ENCODE measurements around the gene ARHGAP19.

The ARHGAP19 gene, protein sequence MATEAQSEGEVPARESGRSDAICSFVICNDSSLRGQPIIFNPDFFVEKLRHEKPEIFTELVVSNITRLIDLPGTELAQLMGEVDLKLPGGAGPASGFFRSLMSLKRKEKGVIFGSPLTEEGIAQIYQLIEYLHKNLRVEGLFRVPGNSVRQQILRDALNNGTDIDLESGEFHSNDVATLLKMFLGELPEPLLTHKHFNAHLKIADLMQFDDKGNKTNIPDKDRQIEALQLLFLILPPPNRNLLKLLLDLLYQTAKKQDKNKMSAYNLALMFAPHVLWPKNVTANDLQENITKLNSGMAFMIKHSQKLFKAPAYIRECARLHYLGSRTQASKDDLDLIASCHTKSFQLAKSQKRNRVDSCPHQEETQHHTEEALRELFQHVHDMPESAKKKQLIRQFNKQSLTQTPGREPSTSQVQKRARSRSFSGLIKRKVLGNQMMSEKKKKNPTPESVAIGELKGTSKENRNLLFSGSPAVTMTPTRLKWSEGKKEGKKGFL

DNA sequence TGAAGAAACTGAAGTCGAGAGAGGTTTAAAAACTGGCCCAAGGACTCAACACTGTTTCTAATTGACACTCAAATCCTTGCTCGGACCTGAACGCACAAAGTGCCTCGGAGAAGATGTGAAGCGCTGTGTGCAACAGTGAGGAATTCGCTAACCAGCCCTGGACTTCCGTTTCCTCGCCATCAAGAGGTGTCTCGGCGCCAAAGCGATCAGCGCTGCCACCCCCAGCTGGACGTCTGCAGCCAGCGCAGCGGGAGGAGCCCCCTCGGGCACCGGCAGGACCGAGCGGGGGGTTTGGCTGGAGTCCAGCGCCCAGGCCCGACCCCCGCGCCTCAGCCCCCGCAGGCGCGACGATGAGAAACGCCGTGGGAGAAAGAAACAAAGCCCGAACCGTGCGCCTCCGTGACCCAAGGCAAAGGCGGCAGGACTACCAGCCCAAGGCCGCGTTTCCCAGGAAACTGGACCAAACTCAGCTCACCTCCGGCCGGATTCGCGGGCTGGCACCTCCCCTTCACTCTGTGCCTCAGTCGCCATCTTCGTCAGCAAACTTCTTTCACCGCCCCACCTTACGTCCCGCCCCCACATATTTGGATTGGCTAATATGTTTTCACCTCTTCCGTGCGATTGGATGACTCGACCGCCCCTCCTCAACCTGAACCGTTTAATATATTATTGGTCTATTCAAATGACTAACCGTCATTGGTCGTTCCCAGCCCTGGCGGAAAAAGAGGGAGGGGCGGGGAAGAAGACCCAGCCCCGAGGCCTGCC lies at the start of gene ARHGAP19:
Gene ARHGAP19 (minus strand): TSS at position 541 of the 765 bp plus-strand sequence. CDS start 10 bp downstream, at position 531.
- peak; percentile 93 for DNase-seq (ENCODE audit: low spot score)

DNA sequence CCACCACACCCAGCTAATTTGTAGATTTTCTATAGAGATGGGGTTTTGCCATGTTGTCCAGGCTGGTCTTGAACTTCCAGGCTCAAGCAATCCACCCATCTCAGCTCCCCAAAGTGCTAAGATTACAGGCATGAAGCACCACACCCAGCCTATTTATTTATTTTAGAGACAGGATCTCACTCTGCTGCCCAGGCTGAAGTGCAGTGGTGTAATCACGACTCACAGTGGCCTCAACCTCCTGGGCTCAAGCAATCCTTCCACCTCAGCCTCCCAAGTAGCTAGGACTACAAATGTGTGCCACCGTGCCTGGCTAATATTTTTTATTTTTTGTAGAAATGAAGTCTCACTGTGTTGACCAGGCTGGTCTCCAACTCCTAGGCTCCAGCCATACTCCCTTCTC lies 49.0 kb upstream of the ARHGAP19 start:
- no peak for DNase-seq (ENCODE audit: low spot score)

DNA sequence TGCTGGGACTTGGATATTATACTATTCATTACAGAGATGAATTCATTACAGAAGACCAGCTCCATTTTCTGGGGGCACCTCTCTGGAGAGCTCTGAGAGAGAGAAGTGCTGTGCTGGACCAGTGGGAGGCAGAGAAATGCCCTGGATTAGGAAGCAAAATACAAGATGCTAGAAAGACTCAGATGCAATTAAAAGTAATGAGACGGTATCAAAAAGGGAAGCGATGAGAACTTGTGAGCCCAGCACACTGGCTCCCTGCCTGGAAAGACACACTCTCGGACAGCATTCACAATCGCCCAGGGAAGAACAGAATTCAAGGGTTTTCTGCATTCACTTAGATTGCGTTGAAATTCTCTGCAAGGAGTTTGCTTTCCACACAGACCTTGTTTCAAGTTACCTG lies 45.6 kb upstream of the ARHGAP19 start:
- DNase-seq (ENCODE audit: low spot score), result no peak

DNA sequence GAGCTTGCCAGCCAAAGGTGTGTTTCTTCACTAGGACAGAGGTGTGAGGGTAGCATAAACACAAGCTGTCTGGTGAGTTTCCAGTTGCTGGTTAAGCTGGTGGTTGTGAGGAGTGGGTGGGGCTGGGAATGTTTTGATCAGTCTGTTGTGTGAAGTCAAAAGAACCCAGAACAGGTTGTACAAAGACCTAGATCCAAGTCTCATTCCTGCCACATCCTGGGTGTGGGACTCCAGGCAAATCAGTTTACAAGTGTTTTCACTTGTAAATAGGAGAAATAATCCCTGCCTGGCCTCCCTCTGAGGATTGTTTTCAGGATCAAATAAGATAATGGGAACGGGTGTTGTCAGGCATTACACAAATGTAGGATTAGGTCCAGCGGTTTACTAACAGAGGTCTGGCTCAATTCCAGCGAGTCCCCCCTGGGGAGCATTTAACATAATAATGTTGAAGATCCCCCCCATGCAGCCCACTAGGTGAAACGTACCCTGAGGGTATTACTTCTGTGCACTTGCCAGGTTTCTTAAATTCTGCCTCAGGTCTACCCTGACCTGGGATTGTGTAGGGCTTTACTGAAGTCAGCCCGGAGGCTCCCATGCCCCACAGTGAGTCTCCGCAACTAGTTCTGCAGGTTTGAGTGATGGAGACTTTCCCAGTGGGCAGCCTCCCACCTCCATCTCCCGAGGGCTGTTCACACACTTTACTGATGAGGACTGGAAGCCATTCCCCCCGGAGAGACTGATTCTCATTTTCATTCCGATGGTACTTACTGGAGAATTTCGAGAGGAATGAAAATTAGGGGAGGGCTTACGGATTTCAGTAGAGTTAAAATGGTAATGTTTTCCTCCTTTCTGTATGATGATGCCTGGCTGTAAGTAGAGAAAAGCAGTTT lies 44.8 kb upstream of the ARHGAP19 start:
- no peak for DNase-seq (ENCODE audit: low spot score)

DNA sequence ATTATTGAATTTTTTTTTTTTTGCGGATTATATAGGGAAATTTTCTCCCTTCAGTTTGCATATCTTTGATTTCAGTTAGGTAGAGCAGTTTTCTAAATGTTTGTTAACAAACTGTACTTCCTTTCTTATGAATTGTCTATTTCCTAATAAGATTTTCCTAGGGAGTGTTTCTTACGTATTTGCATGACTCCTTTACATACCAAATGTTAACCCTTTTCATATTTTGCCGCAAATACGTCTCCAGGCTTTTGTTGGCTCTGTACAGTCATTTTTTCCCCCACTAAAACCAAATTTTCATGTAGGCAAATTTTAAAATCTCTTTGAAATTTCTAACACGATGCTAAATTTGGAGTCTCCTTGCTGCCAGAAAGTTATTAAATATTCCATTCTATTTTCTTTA lies 44.0 kb upstream of the ARHGAP19 start:
- no peak for DNase-seq (ENCODE audit: low spot score)

DNA sequence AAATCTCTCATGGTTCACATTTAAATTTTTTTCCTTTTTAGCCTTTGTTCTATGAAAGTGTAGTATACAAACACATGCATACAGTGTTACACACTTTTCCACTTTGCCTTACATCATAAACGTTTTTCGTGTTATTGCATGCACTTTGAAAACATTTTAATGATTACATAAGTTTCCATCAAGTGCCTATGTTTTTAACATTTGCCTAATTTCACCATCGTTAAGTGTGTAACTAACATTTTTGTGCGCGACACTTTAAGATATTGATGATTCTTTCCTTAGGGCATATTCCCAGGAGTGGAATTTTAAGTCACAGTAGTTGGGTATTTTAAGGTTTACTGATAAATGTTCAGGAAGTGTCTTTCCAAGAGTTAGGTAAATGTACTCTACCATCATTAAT lies 43.6 kb upstream of the ARHGAP19 start:
- no peak for DNase-seq (ENCODE audit: low spot score)

DNA sequence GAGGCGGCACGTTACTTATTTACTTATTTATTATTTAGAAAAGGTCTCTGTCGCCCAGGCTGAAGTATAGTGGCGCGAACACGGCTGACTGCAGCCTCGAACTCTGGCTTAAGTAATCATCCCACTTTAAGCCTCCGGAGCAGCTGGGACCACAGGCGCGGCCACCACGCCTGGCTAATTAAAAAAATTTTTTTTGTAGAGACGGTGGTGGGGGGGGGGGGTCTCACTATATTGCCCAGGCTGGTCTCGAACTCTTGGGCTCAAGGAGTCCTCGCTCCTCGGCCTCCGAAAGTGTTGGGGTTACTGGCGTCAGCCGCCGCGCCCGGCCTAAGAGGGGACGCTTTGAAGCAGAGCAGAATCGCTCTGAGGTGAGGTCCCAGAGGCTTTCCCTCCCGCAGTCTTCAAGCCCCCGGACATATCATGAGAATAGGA lies 42.8 kb upstream of the ARHGAP19 start:
- no peak for DNase-seq (ENCODE audit: low spot score)

DNA sequence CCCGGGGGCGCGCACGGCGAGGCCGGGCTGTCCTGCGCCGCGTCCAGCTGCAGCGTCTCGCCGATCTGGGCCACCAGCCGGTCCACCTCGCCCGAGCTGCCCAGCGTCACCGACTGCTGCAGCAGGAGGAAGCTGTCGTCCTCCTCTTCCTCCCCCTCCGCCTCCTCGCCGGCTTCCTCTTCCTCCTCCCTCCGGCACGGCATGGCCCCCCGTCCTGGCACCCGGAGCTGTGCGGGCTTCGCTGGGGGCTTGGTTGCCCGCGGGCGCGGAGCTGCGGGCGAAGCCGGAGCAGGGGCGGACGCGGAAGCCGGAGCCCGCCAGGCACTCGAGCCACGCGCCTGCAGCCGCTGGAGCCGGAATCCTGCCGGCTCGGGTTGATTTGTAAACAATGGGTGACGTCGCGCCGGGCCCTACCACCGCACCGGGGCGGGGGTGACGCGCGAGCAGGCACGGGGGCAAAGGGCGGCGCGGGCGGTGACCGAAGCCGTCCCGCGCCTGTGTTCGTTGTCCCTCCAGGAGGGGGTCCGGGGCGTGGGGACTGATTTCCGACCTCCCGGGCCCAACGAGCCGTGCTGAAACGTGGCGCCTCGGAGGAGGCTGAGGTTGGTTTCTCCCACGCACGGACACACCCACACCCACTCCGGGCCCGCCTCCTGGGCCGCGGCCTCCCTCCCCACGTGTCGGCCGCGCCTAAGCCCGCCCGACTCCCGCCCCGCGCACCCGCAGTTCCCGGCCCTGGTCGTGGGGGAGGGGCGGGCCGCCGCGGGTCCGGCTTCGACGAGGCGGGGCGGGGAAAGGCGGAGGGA lies 42.1 kb upstream of the ARHGAP19 start, which contains the start of gene FRAT2:
Gene FRAT2 (minus strand): TSS at position 360 of the 806 bp plus-strand sequence. CDS start 157 bp downstream, at position 203.
- DNase-seq (ENCODE audit: low spot score), result peak; percentile 96

DNA sequence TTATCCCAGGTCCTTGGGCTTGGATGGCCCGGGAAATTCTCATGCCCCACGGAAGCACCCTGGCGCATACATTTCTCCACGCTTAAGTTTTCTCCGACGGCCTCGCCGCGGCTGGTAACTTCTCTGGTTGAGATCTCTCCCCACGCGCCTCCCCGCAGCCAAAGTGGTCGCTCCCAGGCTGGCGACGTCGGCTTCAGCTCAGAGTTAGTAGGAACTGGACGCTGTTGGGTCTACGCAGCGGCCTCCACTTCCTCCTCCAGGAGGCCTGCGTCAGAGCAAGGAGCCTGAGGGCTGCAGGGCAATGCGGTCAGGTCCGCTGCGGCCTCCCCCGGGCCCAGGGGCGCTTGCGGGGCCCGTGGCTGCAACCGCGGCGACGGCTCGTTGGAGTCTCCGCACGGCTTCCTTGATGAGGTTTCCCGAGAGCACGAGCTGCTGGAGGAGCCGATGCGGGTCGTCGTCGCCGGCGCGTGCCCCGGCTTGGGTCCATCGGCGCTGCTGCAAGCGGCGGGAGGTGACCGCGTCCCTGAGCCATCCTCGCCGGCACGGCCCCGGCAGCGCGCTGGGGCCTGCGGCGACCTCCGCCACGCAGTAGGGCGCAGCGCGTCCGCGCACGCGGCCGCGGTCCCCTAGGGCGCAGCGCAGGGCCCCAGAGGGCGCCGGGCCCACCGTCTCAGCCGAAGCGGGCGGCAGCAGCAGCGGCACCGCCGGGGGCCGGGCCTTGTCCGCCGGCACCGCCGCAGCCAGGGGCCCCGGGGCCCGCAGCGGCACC lies 41.3 kb upstream of the ARHGAP19 start:
- DNase-seq (ENCODE audit: low spot score), result peak; percentile 73

DNA sequence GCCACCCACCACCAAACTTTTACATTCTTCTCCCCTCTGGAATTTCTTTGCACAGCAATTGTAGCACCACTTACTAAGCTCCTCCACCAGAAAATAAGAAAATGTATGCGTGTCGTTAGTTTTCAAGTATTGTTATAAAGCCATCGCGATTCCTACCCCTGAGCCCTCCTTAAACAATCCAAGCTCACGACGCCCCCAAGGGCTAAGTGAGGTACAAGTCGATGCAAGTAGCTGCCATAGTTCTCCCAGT lies 40.8 kb upstream of the ARHGAP19 start:
- no peak for DNase-seq (ENCODE audit: low spot score)

DNA sequence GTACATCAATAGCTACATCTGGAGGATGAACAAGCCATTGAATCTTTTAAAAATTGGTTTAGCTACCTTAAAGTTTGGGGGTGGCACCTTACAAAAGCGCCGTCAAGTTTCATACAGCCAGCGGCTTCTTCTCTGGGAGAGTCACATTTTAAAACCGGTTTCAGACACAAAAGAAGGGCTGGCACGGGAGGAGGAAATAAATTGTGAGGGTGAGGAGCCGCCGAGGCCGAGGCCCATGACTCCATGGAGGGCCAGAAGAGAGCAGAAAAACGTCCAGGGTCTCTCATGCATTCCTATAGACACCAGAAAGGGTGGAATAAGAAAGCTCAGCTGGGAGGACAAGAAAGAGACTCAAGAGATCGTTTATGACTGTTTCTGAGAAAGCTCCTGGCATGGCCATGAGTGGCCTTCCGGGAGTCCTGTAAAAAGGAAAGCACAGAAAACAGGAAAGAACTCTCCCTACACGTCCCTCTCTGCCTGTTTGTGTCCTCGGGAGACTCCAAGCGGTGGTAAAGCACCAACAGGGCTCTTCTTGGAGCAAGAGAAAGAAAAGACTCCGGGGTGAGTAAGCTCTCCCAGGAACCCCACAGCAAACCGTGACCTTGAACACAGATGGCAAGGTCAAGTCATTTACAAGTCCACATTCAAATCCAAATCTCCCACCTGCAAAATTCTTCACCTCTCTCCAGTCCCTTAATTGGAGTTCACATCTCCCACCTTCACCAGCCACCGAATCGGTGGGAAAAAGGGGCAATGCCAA lies 40.3 kb upstream of the ARHGAP19 start:
- DNase-seq (ENCODE audit: low spot score), result no peak

DNA sequence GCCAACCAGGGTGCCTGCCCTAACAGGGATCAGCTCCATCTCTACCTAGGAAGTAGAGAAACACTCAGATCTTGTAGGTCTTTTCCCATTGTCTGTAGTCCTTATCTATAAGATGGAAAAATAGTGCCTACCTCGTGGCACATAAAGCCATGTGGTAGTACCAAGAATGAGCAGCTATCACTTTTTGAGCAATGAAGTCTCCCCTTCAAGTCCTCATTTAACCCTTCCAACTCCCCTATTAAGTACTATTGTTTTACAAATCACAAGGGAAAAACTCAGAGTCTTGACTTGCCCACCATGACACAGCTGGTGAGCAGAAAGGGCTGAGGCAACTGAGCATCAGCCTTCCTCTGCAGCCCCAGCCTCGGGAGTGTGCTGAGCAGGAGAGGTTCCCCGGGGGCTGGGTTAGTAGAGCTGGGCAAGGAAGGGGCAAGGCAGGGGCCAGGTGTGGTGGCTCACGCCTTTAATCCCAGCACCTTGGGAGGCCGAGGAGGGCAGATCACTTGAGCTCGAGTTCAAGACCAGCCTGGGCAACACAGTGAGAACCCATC lies 38.8 kb upstream of the ARHGAP19 start:
- no peak for DNase-seq (ENCODE audit: low spot score)

DNA sequence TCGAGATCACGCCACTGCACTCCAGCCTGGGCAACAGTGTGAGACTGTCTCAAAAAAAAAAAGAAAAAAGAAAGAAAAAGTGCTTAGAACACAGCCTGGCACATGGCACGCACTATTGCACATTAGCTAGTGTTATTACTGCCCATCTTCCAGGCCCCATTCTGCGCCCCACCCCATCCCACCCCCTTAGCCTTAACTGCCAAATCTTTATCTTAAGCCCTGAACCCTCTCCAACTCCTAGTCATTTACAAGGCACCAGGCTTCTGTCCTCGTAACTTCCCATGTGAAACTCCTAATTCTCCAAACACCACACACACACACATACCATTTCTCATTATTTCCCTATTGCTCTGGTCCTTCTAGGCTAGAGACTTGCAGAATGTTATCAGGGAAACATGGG lies 37.3 kb upstream of the ARHGAP19 start:
- no peak for DNase-seq (ENCODE audit: low spot score)

DNA sequence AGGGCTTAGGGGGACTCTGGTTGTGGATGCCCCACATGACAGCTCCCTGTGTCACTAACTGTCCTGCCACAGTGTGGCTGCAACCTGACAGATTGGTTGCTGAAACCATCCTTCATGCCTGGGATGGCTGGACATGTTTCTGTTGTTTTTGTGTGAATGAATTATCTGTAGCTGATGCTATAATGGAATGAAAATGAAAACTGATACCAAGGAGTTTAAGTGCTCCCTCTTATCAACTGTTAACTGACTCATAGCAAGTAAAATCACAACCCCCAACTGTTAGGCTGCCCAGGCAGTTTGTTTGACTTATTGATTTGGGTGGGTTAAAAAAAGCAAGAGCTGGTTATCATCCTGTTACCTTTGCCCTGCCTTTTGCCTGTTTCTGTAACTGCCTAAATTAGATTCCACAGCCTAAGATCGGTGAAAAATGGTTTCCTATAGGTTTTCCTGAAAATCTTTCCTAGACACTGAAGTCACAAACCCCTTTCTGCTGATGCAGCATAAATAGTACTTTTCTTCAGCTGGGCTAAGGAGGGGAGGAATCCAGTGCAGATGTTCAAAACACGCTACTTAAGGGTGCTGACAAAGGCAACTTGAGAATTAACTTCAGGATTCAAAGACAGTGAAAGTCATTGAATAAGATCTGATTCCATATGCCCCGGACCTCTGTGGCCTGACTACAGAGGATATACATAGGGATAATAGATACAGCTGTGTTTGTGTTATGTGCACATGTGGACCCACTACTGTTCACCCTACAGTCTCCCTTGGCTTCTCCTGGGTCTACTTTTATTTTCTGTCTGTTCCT lies 36.4 kb upstream of the ARHGAP19 start:
- no peak for DNase-seq (ENCODE audit: low spot score)

DNA sequence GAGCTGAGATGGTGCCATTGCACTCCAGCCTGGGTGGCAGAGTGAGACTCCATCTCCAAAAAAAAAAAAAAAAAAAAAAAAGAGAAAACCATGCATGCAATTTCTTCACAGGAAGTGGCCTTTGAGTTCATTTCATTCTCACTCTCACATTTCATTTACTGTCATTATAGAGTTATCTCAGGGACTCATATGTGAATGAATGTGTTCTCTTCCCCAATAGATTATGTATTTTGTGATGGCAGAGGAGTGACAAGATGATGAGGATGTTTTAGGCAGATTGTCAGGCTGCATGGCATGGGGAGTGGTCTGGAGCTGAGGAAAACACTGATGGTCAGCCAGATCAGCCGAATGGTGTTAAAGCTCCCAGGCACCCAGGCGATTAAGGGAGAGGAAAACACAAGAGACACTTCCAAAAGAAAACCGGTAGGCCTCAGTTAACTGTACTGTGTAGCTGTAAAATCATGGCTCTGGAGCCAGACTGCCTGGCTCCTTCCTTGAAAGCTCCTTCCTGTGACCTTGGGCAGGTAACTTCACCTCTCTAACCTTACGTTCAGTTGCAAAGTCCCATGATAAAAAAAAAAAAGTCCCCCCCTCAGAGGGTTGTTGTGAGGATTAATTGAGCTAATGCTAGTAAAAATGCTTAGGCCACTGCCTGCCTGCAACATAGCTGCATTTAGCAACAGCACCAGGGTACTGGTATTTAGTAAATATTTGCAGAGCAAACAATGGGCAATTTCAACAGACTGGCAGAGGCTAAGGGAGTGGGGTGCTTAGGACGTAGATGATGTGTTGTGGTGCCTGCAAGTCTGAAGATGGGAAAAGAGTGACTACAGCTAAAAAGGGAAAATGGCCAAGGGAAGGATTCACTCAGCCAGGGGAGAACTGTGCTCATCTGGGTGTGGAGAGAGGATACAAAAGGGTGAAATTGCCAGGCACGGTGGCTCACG lies 35.2 kb upstream of the ARHGAP19 start:
- DNase-seq (ENCODE audit: low spot score), result no peak

DNA sequence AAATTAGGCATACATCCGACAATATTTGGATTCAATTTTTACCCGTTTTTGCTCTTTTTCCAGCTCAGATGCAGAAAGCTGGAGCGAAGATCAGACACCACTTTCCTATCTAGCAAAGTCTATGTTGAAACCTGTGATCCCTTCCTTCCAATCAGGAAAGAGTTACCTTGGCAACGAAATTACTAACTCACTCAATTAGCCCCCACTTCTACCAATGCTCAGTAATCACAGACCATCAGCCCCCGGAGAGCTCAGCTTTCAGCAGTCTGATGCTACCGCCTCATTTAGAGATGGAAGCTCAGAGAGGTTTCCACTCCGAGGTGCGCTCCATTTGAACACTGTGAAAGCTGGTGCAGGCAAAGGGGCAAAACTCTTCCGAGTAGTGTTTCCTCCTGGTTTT lies 33.3 kb upstream of the ARHGAP19 start:
- no peak for DNase-seq (ENCODE audit: low spot score)

DNA sequence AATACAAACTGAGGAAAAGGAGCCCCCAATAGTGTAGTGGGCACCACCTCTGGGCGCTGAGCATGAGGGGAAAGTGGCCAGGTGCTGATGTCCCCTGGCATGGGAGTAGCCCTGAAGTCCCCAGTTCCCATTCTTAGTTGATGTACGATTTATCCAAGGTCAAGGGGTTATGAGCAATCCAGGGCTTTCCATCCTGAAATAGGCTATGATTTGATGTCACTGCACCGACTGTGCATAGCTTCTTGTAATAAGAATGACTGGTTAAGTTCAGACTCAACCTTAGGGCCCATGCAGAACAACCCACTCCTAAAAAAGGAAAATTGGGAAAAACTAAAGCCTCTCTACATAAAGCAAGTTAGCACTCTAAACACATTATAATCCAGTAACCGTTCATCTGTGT lies 31.1 kb upstream of the ARHGAP19 start:
- DNase-seq (ENCODE audit: low spot score), result no peak

DNA sequence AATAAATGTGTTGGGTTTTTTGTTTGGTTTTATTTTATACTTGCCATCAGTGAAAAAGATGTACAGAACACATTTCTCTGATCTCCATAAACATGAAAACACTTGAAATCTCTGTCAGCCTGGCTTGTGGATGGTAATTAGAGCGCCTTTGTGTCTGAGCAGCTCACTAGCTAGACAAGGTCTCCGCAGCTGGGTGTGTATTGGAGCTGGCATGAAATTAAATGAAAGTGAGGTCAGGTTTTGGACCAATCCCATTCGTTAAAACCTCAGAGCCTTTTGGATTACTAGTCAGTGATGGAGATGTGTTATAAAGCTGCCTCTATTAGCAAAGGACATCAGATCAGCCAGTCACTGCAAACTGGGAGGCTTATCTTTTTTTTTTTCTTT lies 29.4 kb upstream of the ARHGAP19 start:
- DNase-seq (ENCODE audit: low spot score), result no peak
